ENCODE results near the gene CSN1S1.

The CSN1S1 gene

DNA sequence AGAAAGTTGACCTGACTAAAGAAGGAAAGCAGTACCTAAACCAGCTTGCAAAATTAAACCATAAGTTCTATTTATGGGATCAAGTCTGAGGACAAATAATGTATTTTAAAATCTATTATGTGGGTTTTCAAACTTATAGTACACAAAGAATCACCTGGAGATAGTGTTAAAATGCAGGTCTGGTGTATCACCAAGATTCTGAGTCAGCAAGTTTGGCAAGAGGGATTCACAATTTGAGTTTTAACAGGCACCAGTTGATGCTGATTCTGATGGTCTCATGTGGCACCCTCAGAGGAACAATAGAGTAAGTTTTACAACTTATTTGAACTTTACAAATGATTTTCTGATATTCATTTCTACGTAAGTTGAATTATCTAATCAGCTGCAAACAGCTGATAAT is 55.8 kb downstream of the CSN1S1 start:
- no peak for DNase-seq (ENCODE audit: low read depth in 4 of 4, low spot score in 1 of 4)

DNA sequence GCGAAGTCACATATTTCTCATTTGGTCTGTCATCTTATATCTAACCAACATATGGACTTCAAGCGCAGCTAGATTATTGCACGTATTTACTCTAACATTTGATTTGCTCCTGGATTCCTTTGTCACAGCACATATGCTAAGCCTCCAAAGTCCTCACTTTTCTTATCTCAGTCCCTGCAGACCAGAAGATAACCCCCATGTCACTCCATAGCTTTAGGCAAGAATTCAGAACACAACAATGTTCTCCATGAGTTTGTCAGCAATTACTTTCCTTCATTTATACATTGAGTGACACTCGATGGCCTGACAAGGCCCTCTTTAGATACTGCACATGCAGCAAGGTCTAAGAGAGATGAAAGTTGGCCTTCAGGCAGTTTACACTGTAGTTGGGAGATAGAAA is 60.1 kb downstream of the CSN1S1 start:
- DNase-seq (ENCODE audit: low read depth in 4 of 4, low spot score in 1 of 4): no peak

DNA sequence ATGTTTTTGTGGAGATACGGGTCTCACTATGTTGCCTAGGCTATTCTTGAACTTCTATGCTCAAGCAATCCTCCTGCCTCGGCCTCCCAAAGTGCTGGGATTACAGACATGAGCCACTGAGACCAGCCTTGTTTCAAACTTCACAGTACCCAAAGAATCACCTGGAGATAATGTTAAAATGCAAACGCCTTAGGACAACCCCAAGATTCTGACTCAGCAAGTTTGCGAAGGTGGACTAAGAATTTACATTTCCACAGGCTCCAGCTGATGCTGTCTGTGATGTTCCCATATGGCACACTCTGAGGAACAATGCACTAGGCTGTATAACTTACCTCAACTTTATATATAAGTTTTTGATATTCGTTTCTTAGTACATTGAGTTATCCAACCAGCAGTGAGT is 63.9 kb downstream of the CSN1S1 start:
- no peak for DNase-seq (ENCODE audit: low read depth in 4 of 4, low spot score in 1 of 4)

DNA sequence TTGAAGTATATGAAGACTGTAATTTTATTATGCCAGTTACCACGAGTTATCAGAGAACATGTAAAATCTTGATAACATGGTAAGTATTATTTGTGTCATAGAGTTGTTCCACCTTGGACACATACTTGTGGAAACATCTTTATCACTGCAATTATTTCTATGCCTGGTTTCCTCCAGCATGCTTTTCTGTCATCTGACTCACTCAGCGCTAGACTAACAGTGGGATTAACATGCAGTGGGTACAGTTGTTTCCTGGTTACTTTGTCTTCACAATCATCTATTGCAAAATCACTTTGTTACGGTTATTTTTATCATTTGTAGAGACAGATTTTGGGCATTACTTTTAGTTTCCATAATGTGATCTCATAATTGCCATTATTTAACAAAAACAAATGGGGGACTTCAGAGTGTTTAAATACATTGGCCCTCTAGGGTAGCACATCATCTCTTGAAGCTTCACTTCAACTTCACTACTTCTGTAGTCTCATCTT is 64.7 kb downstream of the CSN1S1 start, which contains the start of gene STATH:
STATH (plus strand) TSS at position 441 of the 491 bp plus-strand sequence. CDS start 2,472 bp downstream, outside the sequence.
- DNase-seq (ENCODE audit: low read depth in 4 of 4, low spot score in 1 of 4): no peak

All from stimulated activated CD4-positive, alpha-beta T cell treated with anti-CD3 and anti-CD28 coated beads, Interleukin-1b, Interleukin-23, amount 100 ng/mL, for 24 hours (primary cell).